ENCODE data around the gene ZBTB2.

GRCh38 chr6:151428093-151428735 is 36.9 kb upstream of the ZBTB2 start:
- TF ChIP-seq CTCF (IDR thresholded peaks at IDR 0.05) (no peak), POLR2A (IDR thresholded peaks at IDR 0.05) (no peak)
